Bladder microvascular endothelial cell (primary cell): ENCODE data around the gene NTN5. TPM values are rescaled to one million over a fixed set of nuclear protein-coding genes. Genes with fewer than 3 reads are reported as not detected.

ENCODE experiments used
- total RNA-seq: library from RNA; depleted of rRNA; stranded (reverse); fragments of >200 nt; gene quantifications from 2 replicates; pipeline ENCODE4 v1.2.3, GENCODE V29; 2014

NTN5 gene, protein sequence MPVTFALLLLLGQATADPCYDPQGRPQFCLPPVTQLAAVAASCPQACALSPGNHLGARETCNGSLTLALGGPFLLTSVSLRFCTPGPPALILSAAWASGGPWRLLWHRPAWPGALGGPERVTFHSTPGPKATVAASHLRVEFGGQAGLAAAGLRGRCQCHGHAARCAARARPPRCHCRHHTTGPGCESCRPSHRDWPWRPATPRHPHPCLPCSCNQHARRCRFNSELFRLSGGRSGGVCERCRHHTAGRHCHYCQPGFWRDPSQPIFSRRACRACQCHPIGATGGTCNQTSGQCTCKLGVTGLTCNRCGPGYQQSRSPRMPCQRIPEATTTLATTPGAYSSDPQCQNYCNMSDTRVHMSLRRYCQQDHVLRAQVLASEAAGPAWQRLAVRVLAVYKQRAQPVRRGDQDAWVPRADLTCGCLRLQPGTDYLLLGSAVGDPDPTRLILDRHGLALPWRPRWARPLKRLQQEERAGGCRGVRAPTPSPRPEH
- total RNA-seq: 0.06 and 0.16 TPM in 2 replicates

DNA sequence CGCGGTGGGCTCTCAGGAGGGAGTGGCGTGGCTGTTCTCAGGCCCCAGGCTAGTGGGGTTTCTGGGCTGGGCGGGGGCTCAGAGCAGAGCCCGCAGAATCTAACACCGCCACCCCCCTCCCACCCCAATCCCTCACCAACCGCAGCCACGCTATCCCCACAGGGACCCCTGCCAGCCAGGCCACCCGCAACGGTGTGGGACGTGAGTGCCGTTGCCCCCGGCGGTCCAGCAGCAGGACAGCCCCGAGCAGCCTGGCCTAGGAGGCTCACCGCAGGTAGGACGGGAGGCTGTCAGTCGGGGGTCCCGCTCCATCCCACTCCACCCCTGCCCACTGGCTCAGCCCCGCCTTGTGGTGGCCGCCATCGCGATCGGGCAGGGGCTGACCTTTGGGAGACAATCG is at the start of gene NTN5:
TSS of gene NTN5 (minus strand) at position 24 of the 400 bp plus-strand sequence. CDS start 2,031 bp downstream, outside the sequence.

DNA sequence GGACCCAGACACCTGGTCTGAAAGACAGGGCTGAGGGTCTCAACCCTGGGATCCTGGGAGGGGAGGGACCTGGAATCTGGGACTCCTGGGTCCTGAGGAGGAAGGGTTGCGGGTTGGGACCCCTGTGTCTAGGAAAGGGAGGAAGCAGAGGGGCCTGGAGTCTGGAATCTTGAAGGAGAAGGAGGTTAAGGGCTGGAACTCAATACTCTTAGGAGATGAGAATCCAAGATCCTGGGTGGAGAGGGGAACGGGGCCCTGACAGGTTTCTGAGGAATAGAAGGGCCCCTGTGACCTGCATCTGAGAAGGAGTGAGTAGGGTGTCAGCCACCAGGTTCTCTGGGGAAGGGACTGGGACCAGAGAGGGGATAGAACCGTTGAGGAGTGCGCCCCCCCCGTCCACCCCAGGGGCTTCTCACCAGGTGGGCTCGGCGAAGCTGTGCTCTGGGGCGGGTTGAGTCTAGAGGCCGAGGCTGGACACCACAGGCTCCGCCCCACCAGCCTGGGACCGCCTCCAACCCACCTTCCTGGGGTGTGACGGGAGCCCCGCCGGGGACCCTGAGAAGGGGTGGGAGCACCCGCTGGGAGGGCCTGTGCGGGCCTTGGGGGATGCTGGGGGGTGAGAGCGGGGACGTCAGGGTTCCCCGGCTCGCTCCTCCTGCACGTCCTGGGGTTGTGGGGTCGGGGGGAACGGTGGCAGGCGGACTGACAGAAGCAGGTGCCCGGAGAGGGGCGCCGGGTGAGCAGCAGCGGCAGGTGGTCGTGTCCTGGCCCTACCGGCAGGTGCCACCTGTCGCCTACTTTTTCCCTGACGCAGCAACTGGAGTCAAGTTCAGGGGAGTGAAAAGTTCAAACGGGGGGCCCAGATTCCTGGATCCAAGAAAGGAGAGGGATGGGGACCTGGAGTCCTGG is 46.7 kb upstream of the NTN5 start, which contains the start of gene MAMSTR:
TSS of gene MAMSTR (minus strand) at position 463 of the 909 bp plus-strand sequence. CDS start 694 bp downstream, outside the sequence.

DNA sequence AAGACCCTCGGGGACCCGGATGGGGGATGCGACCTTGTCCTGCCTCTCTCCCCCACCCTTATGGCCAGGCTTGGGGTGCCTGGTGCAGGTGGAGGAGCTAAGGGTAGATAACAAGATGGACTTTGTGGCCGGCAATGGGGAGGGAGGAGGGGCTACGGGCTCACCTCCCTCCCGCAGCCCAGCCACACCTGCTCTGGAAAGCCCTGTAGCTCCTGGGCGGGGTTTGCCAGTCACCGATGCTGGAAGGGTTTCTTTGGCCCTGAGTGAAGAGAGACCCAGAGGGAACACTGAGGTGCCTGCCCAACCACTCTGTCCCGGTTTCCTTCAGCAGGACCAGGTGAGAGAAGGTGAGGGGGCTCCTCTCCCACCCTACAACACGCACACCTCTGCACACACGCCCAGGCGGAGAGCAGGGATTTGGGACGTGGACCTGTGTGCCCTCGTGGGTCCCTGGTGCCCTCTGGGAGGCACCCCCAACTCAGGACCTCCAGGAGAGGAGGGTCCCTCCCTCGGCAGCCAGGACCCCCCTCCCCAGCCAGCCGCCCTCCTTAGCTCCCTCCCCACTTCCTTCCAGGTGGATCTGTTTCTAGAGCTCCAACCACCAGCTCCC is 23.0 kb upstream of the NTN5 start, which contains the start of gene FUT2:
TSS of gene FUT2 (plus strand) at position 229 of the 610 bp plus-strand sequence. CDS start 6,986 bp downstream, outside the sequence.

DNA sequence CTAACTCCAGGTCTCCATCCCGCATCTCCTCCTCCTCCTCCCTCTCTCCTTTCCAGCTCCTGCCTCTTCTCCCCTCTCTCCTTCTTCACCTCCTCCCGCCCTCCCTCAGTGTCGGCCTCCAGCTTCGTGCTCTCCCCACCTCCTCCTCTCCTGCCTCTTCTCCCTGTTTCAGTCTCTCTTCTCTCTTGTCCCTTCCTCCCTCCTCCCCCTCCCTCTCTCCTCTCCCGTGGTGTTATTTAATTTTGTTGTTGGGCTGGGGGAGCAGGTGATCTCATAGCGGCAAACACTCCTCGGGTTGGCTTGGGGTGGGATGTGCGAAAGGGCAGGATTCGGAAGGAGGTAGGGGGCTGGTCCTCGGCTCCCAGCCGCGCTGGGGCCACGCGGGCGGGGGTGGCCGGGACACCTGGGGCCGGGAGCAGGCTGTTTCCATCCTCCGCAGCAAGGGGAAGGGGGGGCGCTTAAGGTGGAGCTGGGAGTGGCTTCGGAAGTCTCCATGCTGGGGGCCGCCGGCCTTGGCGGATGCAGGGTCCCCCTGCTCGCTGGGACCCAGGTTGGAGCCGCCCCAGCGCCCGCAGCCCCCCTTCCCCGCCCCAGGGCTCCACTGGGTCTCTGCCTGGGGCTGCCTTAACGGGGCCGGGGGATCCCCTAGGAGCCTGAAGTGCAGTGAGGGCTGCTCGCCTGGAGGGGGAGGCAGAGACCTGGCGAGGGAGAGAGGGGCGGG is 26.7 kb downstream of the NTN5 start, which contains the start of gene CA11:
TSS of gene CA11 (minus strand) at position 187 of the 721 bp plus-strand sequence. CDS start 555 bp downstream, outside the sequence.

DNA sequence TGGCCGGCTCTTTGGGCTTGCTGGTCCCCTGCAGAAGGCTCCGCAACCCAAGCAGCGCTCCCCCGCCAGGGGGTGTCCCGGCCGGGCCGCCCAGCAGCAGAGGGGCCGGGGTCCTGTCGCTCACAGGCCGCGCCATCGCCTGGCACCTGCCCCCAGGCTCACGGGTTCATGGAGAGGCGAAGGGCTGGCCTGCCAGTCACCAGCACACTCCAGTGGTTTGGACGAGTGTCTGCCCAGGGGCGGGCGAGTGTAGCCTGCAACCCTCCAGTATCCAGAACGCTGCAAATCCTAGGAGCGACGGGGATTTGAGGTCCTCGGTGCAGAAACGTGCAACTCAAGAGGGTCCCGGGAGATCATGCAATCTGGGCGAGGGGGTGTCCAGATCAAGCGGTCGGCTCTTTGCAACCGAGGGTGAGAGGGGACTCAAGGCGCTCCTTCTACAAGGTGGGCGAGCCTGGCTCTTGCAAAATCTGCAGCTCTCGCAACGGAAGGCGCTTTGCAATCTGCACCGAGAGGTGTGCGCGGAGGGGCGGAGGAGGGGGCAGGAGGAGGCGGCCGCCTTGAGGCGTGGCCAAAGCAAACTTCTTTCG is 35.9 kb downstream of the NTN5 start, which contains the start of gene DBP:
TSS of gene DBP (minus strand) at position 521 of the 590 bp plus-strand sequence. CDS start at position 136, 385 bp downstream.

DNA sequence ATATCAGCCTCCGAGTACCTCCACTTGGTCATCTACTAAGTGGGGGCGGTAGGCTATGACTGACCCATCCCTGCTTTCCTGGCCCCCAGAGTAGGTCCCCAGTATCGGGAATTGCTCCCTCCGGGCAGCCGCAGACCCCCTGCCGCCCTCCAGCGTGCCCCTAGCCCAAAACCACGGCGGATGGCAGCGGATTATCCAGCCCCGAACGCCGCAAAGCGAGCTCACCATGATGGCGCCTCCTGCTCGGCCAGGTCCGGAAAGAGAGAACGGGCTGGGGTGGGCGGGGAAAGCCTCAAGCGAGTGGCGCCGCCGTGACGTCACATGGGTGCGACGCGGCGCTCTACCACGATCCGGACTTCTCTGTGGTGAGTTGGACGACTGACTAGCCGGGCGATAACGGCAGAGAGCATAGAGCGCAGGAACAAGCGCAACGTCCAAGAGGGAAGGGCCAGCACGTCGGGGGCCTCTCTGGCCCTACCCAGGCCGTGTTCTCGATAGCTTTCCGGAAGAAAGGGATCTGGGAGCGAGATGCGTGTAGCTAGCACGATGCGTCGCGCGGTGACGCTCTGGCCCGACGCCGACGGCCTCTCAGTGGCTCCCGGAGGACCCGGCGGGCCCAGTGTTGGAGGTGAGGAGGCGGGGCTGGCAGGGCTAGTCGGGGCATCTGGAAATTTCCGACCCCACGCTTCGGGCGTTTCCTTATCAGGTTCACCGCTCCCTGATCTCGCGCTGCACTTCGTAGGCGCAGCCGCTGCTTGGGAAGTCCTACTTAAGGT is 53.7 kb downstream of the NTN5 start, which contains the start of the genes RPL18 and SPHK2:
TSS of gene RPL18 (minus strand) at position 263 of the 776 bp plus-strand sequence. CDS start at position 228, 35 bp downstream.
TSS of gene SPHK2 (plus strand) at position 591 of the 776 bp plus-strand sequence. CDS start 1,009 bp downstream, outside the sequence.

DNA sequence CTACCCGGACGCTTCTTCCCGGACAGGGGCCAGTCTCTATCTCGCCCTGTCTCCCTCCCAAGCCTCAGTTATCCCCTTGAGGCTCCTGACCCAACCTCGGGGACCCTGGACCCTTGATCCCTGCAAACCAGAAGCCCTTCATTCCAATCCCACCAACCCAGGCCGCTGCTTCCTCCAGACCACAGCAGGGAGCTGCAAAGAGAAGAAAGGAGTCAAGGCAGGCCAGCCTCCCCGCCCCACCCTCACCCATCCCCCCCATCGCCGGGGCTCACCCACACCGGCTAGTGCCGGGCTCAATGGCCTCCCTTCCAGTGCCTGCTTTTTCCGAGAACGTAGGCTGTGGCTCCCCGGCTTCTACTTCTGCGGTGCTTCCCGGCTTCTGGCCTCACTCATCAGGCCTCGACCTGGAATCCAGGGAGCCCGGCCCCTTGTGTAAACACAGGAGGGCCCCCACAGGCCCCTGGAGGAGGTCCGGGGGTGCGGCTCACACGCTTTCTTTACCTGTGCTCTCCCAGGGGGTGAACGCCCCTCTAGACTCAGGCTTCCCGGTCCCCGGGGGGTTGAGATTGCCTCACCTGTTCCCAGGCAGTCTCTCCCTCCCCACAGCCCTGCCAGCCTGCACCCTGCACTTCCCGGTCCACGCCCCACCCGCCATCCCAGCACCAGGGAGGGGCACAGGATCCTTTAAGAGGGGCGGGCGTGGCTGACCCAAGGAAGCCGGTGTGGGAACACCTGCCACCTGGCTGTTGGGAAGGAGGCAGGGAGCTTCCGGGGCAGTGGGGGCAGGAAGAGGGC is 58.2 kb downstream of the NTN5 start, which contains the start of gene FAM83E:
TSS of gene FAM83E (minus strand) at position 641 of the 795 bp plus-strand sequence. CDS start 1,704 bp downstream, outside the sequence.

Other genes with a start within 250 kb of the NTN5 start
- 14.7 and 39.3 TPM in 2 replicates for gene GRWD1, start 227.0 kb downstream of the NTN5 start, total RNA-seq
- gene KCNJ14, start 217.4 kb downstream of the NTN5 start, total RNA-seq: under 0.01 and 0.63 TPM in 2 replicates
- gene CYTH2, start 203.6 kb downstream of the NTN5 start, total RNA-seq: 48.4 and 53.1 TPM in 2 replicates
- gene LMTK3, start 161.2 kb downstream of the NTN5 start, total RNA-seq: 0.06 TPM in 1 of 2 replicates, not detected in the other
- not detected in 2 replicates for gene SULT2B1, start 120.8 kb downstream of the NTN5 start, total RNA-seq
- not detected in 2 replicates for gene SPACA4, start 66.3 kb downstream of the NTN5 start, total RNA-seq
- 0.49 and 0.94 TPM in 2 replicates for gene FAM83E, start 57.9 kb downstream of the NTN5 start, total RNA-seq
- gene RPL18, start 53.8 kb downstream of the NTN5 start, total RNA-seq: 1,360 and 2,089 TPM in 2 replicates
- 5.2 and 6.4 TPM in 2 replicates for gene SPHK2, start 53.5 kb downstream of the NTN5 start, total RNA-seq
- gene DBP, start 35.6 kb downstream of the NTN5 start, total RNA-seq: 1.5 and 2.6 TPM in 2 replicates
- gene CA11, start 26.8 kb downstream of the NTN5 start, total RNA-seq: 0.97 and 2.7 TPM in 2 replicates
- not detected in 2 replicates for gene FUT2, start 23.0 kb upstream of the NTN5 start, total RNA-seq
- 0.16 and 0.25 TPM in 2 replicates for gene MAMSTR, start 46.7 kb upstream of the NTN5 start, total RNA-seq
- gene RASIP1, start 67.6 kb upstream of the NTN5 start, total RNA-seq: 60.3 and 78.2 TPM in 2 replicates
- gene IZUMO1, start 73.9 kb upstream of the NTN5 start, total RNA-seq: 0.16 and 0.50 TPM in 2 replicates
- gene FUT1, start 79.6 kb upstream of the NTN5 start, total RNA-seq: 6.3 and 6.9 TPM in 2 replicates
- not detected in 2 replicates for gene FGF21, start 82.5 kb upstream of the NTN5 start, total RNA-seq
- 31.7 and 33.9 TPM in 2 replicates for gene BCAT2, start 138.0 kb upstream of the NTN5 start, total RNA-seq
- gene HSD17B14, start 163.5 kb upstream of the NTN5 start, total RNA-seq: 5.7 and 9.9 TPM in 2 replicates
- 0.32 and 4.3 TPM in 2 replicates for gene PLEKHA4, start 195.6 kb upstream of the NTN5 start, total RNA-seq
- 22.8 and 63.6 TPM in 2 replicates for gene PPP1R15A, start 199.4 kb upstream of the NTN5 start, total RNA-seq
- 0.13 and 0.16 TPM in 2 replicates for gene TULP2, start 225.7 kb upstream of the NTN5 start, total RNA-seq
- 158 and 247 TPM in 2 replicates for gene NUCB1, start 227.3 kb upstream of the NTN5 start, total RNA-seq